GM18511 (cell line): ENCODE data around the gene SLC24A4.

ENCODE experiments used
- ATAC-seq: cut with Tn5 transposase; IDR thresholded peaks from one replicate; pipeline ENCODE4 v1.9.1; 2021; ENCODE audit warnings: mild to moderate bottlenecking, moderate library complexity; ENCODE audit not compliant: unreplicated experiment

Gene SLC24A4

GRCh38 chr14:92323011-92323915 is at the start of gene SLC24A4:
TSS of gene SLC24A4 (plus strand) at chr14:92323165. CDS start at chr14:92323831, 666 bp downstream.
- no peak for ATAC-seq

GRCh38 chr14:92273166-92273565 is 49.8 kb upstream of the SLC24A4 start:
- no peak for ATAC-seq

- no peak for ATAC-seq
These were observed 48.9 kb upstream of the SLC24A4 start for GRCh38 chr14:92274055-92274454.

- no peak for ATAC-seq
These were observed 46.9 kb upstream of the SLC24A4 start for GRCh38 chr14:92276074-92276473.

- no peak for ATAC-seq
These were observed 45.9 kb upstream of the SLC24A4 start for GRCh38 chr14:92277031-92277430.

- peak; percentile 54 for ATAC-seq
These were observed 42.3 kb upstream of the SLC24A4 start for GRCh38 chr14:92280554-92281262.

- ATAC-seq = no peak
These were observed 40.3 kb upstream of the SLC24A4 start for GRCh38 chr14:92282669-92283068.

GRCh38 chr14:92285311-92285710 is 37.7 kb upstream of the SLC24A4 start:
- ATAC-seq = no peak

GRCh38 chr14:92287987-92288386 is 35.0 kb upstream of the SLC24A4 start:
- no peak for ATAC-seq

- no peak for ATAC-seq
These were observed 33.8 kb upstream of the SLC24A4 start for GRCh38 chr14:92288994-92289660.

- ATAC-seq = no peak
These were observed 30.3 kb upstream of the SLC24A4 start for GRCh38 chr14:92292673-92293072.

- no peak for ATAC-seq
These were observed 28.5 kb upstream of the SLC24A4 start for GRCh38 chr14:92294506-92294905.

- no peak for ATAC-seq
These were observed 25.0 kb upstream of the SLC24A4 start for GRCh38 chr14:92297818-92298595.

GRCh38 chr14:92302481-92302880 is 20.5 kb upstream of the SLC24A4 start:
- no peak for ATAC-seq

- no peak for ATAC-seq
These were observed 14.2 kb upstream of the SLC24A4 start for GRCh38 chr14:92308716-92309115.

GRCh38 chr14:92309968-92310530 is 12.9 kb upstream of the SLC24A4 start:
- ATAC-seq = no peak

GRCh38 chr14:92310776-92311375 is 12.1 kb upstream of the SLC24A4 start:
- ATAC-seq = no peak

GRCh38 chr14:92314182-92314581 is 8.8 kb upstream of the SLC24A4 start:
- ATAC-seq = no peak

GRCh38 chr14:92315050-92315805 is 7.7 kb upstream of the SLC24A4 start:
- no peak for ATAC-seq
